ENCODE data around the gene PTPRN2.
"Not testable (repeated sequence)": the region's sequence is repeated elsewhere in the genome, so short reads cannot be mapped to it uniquely, and the experiment has no call there.

PTPRN2 gene

DNA sequence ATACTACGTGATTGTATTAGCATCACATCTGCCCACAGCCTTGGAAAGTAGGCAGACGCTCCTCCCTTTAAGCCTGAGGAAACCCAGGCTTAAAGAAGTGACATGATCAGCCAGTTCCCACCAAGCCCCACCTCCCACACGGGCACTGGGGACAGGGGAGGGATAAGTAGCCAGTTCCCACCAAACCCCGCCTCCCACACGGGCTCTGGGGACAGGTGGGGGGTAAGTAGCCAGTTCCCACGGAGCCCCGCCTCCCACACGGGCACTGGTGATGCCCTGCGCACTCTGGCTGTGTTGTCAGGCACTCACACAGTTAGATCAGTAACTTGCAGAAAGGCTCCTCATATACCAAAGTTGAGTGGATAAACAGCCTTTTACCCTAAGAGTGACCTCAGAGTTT is 606.8 kb downstream of the PTPRN2 start:
- FAIRE-seq (no peak), DNase-seq (ENCODE audit: insufficient read length, low spot score) (no peak)
- TF ChIP-seq, protein P1, sequence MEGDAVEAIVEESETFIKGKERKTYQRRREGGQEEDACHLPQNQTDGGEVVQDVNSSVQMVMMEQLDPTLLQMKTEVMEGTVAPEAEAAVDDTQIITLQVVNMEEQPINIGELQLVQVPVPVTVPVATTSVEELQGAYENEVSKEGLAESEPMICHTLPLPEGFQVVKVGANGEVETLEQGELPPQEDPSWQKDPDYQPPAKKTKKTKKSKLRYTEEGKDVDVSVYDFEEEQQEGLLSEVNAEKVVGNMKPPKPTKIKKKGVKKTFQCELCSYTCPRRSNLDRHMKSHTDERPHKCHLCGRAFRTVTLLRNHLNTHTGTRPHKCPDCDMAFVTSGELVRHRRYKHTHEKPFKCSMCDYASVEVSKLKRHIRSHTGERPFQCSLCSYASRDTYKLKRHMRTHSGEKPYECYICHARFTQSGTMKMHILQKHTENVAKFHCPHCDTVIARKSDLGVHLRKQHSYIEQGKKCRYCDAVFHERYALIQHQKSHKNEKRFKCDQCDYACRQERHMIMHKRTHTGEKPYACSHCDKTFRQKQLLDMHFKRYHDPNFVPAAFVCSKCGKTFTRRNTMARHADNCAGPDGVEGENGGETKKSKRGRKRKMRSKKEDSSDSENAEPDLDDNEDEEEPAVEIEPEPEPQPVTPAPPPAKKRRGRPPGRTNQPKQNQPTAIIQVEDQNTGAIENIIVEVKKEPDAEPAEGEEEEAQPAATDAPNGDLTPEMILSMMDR (IDR thresholded peaks at IDR 0.05; ENCODE audit: insufficient read depth, missing control alignments), result no peak

DNA sequence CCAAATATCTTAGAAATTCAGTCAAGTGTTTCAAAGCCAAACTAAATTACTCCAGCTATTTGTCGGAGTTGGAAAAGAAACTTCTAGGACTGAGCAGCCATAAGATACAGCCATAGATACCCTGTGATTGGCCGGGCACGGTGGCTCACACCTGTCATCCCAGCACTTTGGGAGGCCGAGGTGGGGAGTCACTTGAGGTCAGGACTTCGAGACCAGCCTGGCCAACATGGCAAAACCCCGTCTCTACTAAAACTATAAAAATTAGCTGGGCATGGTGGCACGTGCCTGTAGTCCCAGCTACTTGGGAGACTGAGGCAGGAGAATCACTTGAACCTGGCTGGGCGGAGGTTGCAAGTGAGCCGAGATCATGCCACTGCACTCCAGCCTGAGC is 607.3 kb downstream of the PTPRN2 start:
- not testable (repeated sequence) for DNase-seq (ENCODE audit: insufficient read length, low spot score); FAIRE-seq

DNA sequence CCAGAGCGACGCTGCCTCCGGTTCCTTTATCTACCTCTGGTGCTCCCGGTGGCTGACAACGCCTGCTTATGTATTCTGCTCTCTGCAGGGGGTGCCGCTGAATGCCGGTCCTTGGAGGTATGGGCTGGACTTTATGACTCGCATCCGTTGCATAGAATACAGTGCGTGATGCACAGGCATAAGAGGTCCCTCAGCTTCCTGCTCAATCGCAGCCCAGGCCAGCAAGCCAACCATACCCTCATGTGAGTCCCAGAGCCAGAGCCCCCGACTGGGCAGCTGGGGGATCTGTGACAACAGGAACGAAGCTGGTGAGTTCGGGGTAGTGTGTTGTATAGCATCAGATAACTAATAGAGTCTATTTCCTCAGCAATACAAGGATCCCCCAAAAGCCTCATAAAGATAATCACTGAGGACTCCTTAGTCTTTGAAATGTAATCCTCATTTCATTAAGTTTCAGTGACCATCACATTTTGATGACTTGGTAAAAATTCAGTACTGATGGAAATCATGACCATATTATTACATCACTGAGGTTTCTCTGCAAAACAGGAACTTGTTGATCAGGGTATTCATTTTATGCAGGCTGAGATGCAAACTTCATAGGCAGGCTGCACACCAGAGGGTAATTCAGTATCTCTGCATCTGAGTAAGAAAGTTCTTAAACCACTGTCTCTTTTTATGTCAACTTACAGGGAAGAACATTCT is 607.8 kb downstream of the PTPRN2 start:
- TF ChIP-seq, protein P1 (IDR thresholded peaks at IDR 0.05; ENCODE audit: insufficient read depth, missing control alignments), result no peak
- FAIRE-seq, result no peak
- DNase-seq (ENCODE audit: insufficient read length, low spot score), result no peak

DNA sequence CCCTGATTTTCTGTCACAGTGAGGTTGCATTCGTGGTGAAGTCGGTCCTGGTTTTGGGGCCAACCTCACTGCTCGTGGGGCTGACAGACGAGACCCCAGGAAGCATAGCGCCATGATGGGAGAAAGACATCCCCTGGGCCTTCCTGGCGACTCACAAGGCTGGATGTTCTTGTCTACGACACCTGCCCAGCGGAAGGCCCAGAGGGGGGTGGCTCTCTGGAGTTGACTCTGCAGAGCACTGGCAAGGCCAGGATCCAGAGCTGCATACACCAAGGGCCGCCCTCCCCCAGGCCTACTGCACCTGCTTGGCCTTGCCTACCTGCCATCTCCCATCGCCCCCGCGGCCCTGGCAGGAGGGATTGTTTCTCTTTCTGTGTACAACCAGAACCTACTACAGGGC is 608.9 kb downstream of the PTPRN2 start:
- DNase-seq (ENCODE audit: insufficient read length, low spot score) (no peak), FAIRE-seq (no peak)
- TF ChIP-seq, protein P1 (IDR thresholded peaks at IDR 0.05; ENCODE audit: insufficient read depth, missing control alignments), result no peak

DNA sequence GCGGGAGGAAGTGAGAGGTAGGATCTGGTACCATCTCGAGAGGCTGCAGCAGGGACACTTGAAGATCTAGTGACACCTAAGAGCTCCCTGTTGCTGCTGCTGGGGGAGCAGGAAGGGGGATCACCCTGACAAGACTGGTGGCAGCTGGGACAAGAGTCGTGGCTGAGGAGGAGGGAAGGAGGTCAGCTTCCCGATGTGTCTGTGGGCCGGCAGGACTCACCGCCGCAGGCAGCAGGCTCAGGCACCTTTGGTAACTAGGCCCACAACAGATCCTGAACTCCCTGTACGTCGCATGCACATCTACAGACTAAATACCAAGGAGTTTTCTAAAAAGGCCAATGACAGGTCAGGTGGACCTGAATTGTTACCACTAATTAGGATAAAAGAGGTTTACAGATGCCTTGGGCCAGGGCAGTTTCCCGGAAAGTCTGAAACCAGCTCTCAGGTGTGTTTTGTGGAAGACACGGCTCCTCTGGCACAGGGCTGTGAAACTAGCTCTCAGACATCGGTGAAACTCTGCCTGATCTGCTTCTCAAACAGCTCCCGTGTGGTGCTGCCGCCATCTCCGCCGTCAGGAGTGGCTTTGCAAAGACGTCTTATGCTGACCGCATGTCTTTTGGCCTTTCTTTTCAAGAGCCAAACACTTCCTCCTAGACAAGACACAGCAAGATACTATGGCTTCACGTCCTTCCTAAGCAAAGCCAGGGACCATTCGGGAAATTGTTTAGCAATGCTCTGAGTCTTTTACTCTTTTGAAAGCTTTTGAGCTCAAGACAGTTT is 609.7 kb downstream of the PTPRN2 start:
- TF ChIP-seq, protein P1 (IDR thresholded peaks at IDR 0.05; ENCODE audit: insufficient read depth, missing control alignments), result no peak
- FAIRE-seq (no peak), DNase-seq (ENCODE audit: insufficient read length, low spot score) (no peak)

DNA sequence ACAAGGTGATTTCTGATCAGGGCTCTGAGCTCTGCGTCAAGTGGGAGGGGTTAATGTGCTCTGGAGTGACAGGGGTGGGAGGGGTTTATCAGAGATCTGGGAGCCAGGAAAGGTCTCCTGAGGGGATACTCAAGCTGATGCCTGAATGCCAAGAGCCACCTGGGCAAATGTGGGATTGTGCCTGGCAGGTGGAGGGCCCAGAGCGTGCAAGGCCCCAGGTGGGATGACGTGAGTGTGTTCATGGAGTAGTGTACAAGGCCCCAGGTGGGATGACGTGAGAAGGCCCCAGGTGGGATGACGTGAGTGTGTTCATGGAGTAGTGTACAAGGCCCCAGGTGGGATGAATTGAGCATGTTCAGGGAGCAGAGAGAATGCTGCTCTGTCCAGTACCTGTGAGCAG is 610.3 kb downstream of the PTPRN2 start:
- FAIRE-seq (no peak), DNase-seq (ENCODE audit: insufficient read length, low spot score) (no peak)
- TF ChIP-seq, protein P1 (IDR thresholded peaks at IDR 0.05; ENCODE audit: insufficient read depth, missing control alignments), result no peak

DNA sequence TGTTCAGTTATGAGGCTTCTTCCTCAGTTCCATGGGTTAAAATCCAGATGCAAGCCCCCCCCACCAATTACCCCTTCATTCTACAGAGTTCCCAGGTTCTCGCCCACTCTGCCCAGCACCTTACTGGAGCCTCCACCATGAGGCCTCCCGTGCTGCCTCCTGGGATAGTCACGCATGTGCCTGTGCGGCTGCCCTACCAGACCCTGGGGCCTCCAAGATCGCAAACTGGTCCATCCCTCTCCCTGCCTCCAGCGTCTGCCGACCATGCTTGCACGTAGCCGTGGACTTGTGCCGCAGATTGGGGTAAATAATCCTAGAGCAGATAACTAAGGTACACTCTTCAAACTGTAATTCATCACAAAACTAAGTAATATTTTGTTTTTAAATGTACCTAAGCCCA is 611.2 kb downstream of the PTPRN2 start:
- FAIRE-seq (no peak), DNase-seq (ENCODE audit: insufficient read length, low spot score) (no peak)
- TF ChIP-seq, protein P1 (IDR thresholded peaks at IDR 0.05; ENCODE audit: insufficient read depth, missing control alignments), result no peak
